Fibroblast of pulmonary artery (primary cell): ENCODE results near the gene IL17C.
A peak's percentile ranks its signal among the peaks of the same experiment; 100 is the strongest.

Source experiments
- DNase-seq: peaks from one replicate; pipeline ENCODE4 v3.0.0-alpha.2; 2010; ENCODE audit warnings: low read depth
- H3K4me3 ChIP-seq: replicated peaks from 2 replicates; pipeline ENCODE4 v1.5.1; 2011; ENCODE audit warnings: low read depth, mild to moderate bottlenecking, control low read depth, low read length, moderate library complexity
- CTCF ChIP-seq: IDR thresholded peaks from 2 replicates; pipeline ENCODE4 v1.5.1; 2011; ENCODE audit warnings: mild to moderate bottlenecking, control low read depth, low read length, inconsistent platforms; ENCODE audit errors: missing control alignments

Gene IL17C

GRCh38 chr16:88593910-88594309 is 44.5 kb upstream of the IL17C start:
- no peak for DNase-seq
- no peak for TF ChIP-seq CTCF
- no peak overlapping the region for H3K4me3 ChIP-seq

- no peak for TF ChIP-seq CTCF
- DNase-seq = no peak
- H3K4me3 ChIP-seq = no peak overlapping the region
Measured at GRCh38 chr16:88595101-88595500, 43.3 kb upstream of the IL17C start.

- no peak overlapping the region for H3K4me3 ChIP-seq
- DNase-seq = no peak
- TF ChIP-seq CTCF = no peak
Measured at GRCh38 chr16:88595921-88596320, 42.5 kb upstream of the IL17C start.

GRCh38 chr16:88596483-88596882 is 41.9 kb upstream of the IL17C start:
- peak; percentile 25 for DNase-seq
- H3K4me3 ChIP-seq = no peak overlapping the region
- no peak for TF ChIP-seq CTCF

GRCh38 chr16:88597856-88598491 is 40.4 kb upstream of the IL17C start:
- DNase-seq = no peak
- H3K4me3 ChIP-seq = no peak overlapping the region
- TF ChIP-seq CTCF = no peak

GRCh38 chr16:88599092-88599733 is 39.2 kb upstream of the IL17C start:
- H3K4me3 ChIP-seq = no peak overlapping the region
- DNase-seq = peak; percentile 20
- TF ChIP-seq CTCF = no peak
